ENCODE results near the gene MATK.

DNA sequence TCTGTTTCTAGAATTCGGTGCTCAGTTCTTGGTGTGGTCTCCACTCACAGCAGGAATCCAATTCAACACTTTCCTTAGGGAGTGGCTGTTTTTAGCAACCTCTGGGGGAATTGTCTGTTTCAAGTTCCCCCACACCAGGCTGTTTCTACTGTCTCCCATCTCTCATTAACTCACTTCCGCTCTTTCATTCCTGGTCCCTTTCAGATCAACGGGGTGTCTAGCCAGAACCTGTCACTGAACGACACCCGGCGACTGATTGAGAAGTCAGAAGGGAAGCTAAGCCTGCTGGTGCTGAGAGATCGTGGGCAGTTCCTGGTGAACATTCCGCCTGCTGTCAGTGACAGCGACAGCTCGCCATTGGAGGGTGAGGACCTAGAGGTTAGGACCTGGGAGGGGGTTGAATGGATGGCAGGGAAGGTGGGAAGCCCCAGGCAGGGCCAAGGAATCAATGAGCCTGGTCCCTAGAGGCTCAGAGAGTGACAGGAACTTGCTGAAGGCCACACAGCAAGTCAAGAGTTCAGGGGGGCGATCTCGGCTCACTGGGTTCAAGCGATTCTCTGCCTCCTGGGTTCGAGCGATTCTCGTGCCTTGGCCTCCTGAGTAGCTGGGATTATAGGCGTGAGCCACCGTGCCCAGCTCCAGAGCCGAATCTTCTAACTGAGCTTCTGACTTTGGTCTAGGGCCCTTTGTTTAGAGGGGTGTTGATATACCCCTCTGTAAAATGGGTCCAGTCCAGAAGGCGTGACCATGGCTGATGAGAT, 52.5 kb downstream of the MATK start:
- TF ChIP-seq POLR2AphosphoS5 (IDR thresholded peaks at IDR 0.05; ENCODE audit: low read depth, low read length) (no peak), TAF1 (IDR thresholded peaks at IDR 0.05; ENCODE audit: borderline replicate concordance, insufficient read depth, low read length) (no peak), SIN3A (IDR thresholded peaks at IDR 0.05; ENCODE audit: borderline replicate concordance, insufficient read depth, low read length) (no peak)
- TF ChIP-seq, protein P1, sequence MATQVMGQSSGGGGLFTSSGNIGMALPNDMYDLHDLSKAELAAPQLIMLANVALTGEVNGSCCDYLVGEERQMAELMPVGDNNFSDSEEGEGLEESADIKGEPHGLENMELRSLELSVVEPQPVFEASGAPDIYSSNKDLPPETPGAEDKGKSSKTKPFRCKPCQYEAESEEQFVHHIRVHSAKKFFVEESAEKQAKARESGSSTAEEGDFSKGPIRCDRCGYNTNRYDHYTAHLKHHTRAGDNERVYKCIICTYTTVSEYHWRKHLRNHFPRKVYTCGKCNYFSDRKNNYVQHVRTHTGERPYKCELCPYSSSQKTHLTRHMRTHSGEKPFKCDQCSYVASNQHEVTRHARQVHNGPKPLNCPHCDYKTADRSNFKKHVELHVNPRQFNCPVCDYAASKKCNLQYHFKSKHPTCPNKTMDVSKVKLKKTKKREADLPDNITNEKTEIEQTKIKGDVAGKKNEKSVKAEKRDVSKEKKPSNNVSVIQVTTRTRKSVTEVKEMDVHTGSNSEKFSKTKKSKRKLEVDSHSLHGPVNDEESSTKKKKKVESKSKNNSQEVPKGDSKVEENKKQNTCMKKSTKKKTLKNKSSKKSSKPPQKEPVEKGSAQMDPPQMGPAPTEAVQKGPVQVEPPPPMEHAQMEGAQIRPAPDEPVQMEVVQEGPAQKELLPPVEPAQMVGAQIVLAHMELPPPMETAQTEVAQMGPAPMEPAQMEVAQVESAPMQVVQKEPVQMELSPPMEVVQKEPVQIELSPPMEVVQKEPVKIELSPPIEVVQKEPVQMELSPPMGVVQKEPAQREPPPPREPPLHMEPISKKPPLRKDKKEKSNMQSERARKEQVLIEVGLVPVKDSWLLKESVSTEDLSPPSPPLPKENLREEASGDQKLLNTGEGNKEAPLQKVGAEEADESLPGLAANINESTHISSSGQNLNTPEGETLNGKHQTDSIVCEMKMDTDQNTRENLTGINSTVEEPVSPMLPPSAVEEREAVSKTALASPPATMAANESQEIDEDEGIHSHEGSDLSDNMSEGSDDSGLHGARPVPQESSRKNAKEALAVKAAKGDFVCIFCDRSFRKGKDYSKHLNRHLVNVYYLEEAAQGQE (IDR thresholded peaks at IDR 0.05; ENCODE audit: insufficient read depth in 1 of 2, low read depth in 2 of 2, low read length in 2 of 2), result no peak

Data from PFSK-1 (cell line).